KMS-11 (cell line): ENCODE data around the gene GRIA1.

Experiments used
- H2AFZ ChIP-seq: fragments of 200-600 bp; sonication (generic); 2 replicates; pipeline ENCODE4 v1.6.1; 2016; ENCODE audit warnings: antibody characterized with exemption, mixed run types, low read depth
- H3K27ac ChIP-seq: fragments of 200-600 bp; sonication (generic); 2 replicates; pipeline ENCODE4 v1.6.1; 2016; ENCODE audit warnings: mild to moderate bottlenecking, mixed run types
- H3K27me3 ChIP-seq: fragments of 200-600 bp; sonication (generic); 2 replicates; pipeline ENCODE4 v1.6.1; 2017; ENCODE audit warnings: mild to moderate bottlenecking, low read depth, mixed run types, moderate library complexity; ENCODE audit not compliant: insufficient read depth
- H3K36me3 ChIP-seq: fragments of 200-600 bp; sonication (generic); 2 replicates; pipeline ENCODE4 v1.6.1; 2017; ENCODE audit warnings: mild to moderate bottlenecking, mixed run types; ENCODE audit not compliant: insufficient read depth
- H3K4me1 ChIP-seq: fragments of 200-600 bp; sonication (generic); 2 replicates; pipeline ENCODE4 v1.6.1; 2016; ENCODE audit warnings: mild to moderate bottlenecking, low read depth, mixed run types; ENCODE audit not compliant: poor library complexity, severe bottlenecking
- H3K4me2 ChIP-seq: fragments of 200-600 bp; sonication (generic); 2 replicates; pipeline ENCODE4 v1.7.0; 2016; ENCODE audit warnings: mild to moderate bottlenecking, mixed run types
- H3K4me3 ChIP-seq: fragments of 200-600 bp; sonication (generic); IDR thresholded peaks from 2 replicates; pipeline ENCODE4 v1.6.1; 2017; ENCODE audit warnings: low read depth, low read length, mixed read lengths; ENCODE audit not compliant: insufficient read depth
- H3K79me2 ChIP-seq: fragments of 200-600 bp; sonication (generic); 2 replicates; pipeline ENCODE4 v1.6.1; 2016; ENCODE audit warnings: low read depth, mixed run types; ENCODE audit not compliant: insufficient read depth
- H3K9ac ChIP-seq: fragments of 200-600 bp; sonication (generic); 2 replicates; pipeline ENCODE4 v1.6.1; 2016; ENCODE audit warnings: mild to moderate bottlenecking, mixed run types
- H4K20me1 ChIP-seq: fragments of 200-600 bp; sonication (generic); 2 replicates; pipeline ENCODE4 v1.6.1; 2016; ENCODE audit warnings: mild to moderate bottlenecking, mixed run types; ENCODE audit not compliant: insufficient read depth
- CTCF ChIP-seq: fragments of 200-600 bp; sonication (generic); conservative IDR thresholded peaks from 2 replicates; pipeline ENCODE4 v1.6.1; 2017; ENCODE audit warnings: low read depth, mild to moderate bottlenecking, antibody characterized with exemption, low read length, moderate library complexity, mixed read lengths

Gene GRIA1

GRCh38 chr5:153796527-153796926, 306.1 kb downstream of the GRIA1 start:
- no peak overlapping the region for H3K9ac ChIP-seq
- TF ChIP-seq CTCF, result no peak
- H3K4me1 ChIP-seq, result no peaks in the 10 kb centered on the region
- no peaks in the 10 kb centered on the region for H4K20me1 ChIP-seq
- H3K4me2 ChIP-seq, result no peak overlapping the region
- H3K36me3 ChIP-seq, result no peaks in the 10 kb centered on the region
- H3K4me3 ChIP-seq, result no peak overlapping the region
- no peak overlapping the region for H3K27ac ChIP-seq
- H3K79me2 ChIP-seq, result no peaks in the 10 kb centered on the region
- no peak overlapping the region for H2AFZ ChIP-seq
- no peaks in the 10 kb centered on the region for H3K27me3 ChIP-seq

- no peak overlapping the region for H2AFZ ChIP-seq
Measured at GRCh38 chr5:153797484-153797883, 307.0 kb downstream of the GRIA1 start.

GRCh38 chr5:153798830-153799229, 308.4 kb downstream of the GRIA1 start:
- Histone ChIP-seq H3K27ac (no peak overlapping the region), H3K4me3 (no peak overlapping the region), H3K27me3 (no peaks in the 10 kb centered on the region), H3K9ac (no peak overlapping the region), H3K36me3 (no peaks in the 10 kb centered on the region), H3K4me1 (no peaks in the 10 kb centered on the region), H3K79me2 (no peaks in the 10 kb centered on the region), H3K4me2 (no peak overlapping the region), H2AFZ (no peak overlapping the region), H4K20me1 (no peaks in the 10 kb centered on the region)
- TF ChIP-seq CTCF, result no peak

More at GRCh38 chr5:153797484-153797883, 307.0 kb downstream of the GRIA1 start:
- H4K20me1 ChIP-seq, result no peaks in the 10 kb centered on the region
- no peak overlapping the region for H3K9ac ChIP-seq
- H3K4me3 ChIP-seq, result no peak overlapping the region
- H3K27me3 ChIP-seq, result no peaks in the 10 kb centered on the region
- H3K4me2 ChIP-seq, result no peak overlapping the region
- no peaks in the 10 kb centered on the region for H3K79me2 ChIP-seq
- no peaks in the 10 kb centered on the region for H3K36me3 ChIP-seq
- no peaks in the 10 kb centered on the region for H3K4me1 ChIP-seq
- no peak for TF ChIP-seq CTCF
- H3K27ac ChIP-seq, result no peak overlapping the region

GRCh38 chr5:153799466-153799865, 309.0 kb downstream of the GRIA1 start:
- Histone ChIP-seq H3K4me2 (no peak overlapping the region), H3K36me3 (no peaks in the 10 kb centered on the region), H3K4me3 (no peak overlapping the region), H2AFZ (no peak overlapping the region), H4K20me1 (no peaks in the 10 kb centered on the region), H3K4me1 (no peaks in the 10 kb centered on the region), H3K79me2 (no peaks in the 10 kb centered on the region), H3K27me3 (no peaks in the 10 kb centered on the region), H3K27ac (no peak overlapping the region), H3K9ac (no peak overlapping the region)
- no peak for TF ChIP-seq CTCF
